Vagina (tissue), 2 donors: ENCODE results near the gene SORCS2. TPM values are rescaled to one million over a fixed set of nuclear protein-coding genes. Genes with fewer than 3 reads are reported as not detected.

Source experiments
- DNase-seq, 2 donors: peaks; one replicate each; pipeline ENCODE4 v3.0.0-alpha.2; 2017; ENCODE audit errors: extremely low spot score in 2 of 2
- H3K27ac ChIP-seq: fragments of 200-600 bp; sonication (generic); one replicate; pipeline ENCODE4 v1.5.1; 2019
- H3K27me3 ChIP-seq: fragments of 200-600 bp; sonication (generic); one replicate; pipeline ENCODE4 v1.5.1; 2019
- H3K36me3 ChIP-seq, 2 donors: fragments of 200-600 bp; sonication (generic); one replicate each; pipeline ENCODE4 v1.5.1; 2017 to 2019
- H3K4me1 ChIP-seq: fragments of 200-600 bp; sonication (generic); one replicate; pipeline ENCODE4 v1.5.1; 2019
- H3K4me3 ChIP-seq, 2 donors: fragments of 200-600 bp; sonication (generic); 1 replicate in 1 of 2; 2 replicates in 1 of 2; pipeline ENCODE4 v1.5.1; 2016 to 2019
- H3K9me3 ChIP-seq: fragments of 200-600 bp; sonication (generic); one replicate; pipeline ENCODE4 v1.5.1; 2019
- POLR2A ChIP-seq, 2 donors: fragments of 450-650 bp; IDR thresholded peaks; one replicate each; pipeline ENCODE4 v1.6.1; 2017; ENCODE audit warnings: antibody characterized with exemption in 2 of 2, mild to moderate bottlenecking in 2 of 2, moderate library complexity in 2 of 2
- POLR2AphosphoS5 ChIP-seq, 2 donors: sonication (generic); formaldehyde crosslinking; IDR thresholded peaks; one replicate each; pipeline ENCODE4 v1.9.0; 2017; ENCODE audit warnings: antibody characterized with exemption in 2 of 2, mild to moderate bottlenecking in 2 of 2, low read depth in 1 of 2; ENCODE audit not compliant: insufficient read depth in 1 of 2
- intact Hi-C: fragments of 100-400 bp; cut with DNase I; formaldehyde crosslinking; loops from one replicate; pipeline ENCODE4 v1.15.1; 2023
- total RNA-seq: library from RNA; depleted of rRNA; stranded (reverse); fragments of >200 nt; gene quantifications from one replicate; pipeline ENCODE4 v1.2.3, GENCODE V29; 2016
- TF ChIP-seq, protein P1 (sequence below), 3 experiments: fragments of 450-650 bp in 2 of 3; fragments of 200-600 bp in 1 of 3; sonication (generic) in 1 of 3; IDR thresholded peaks; one replicate each; pipeline ENCODE4 v1.5.1; 2017 to 2019; ENCODE audit warnings: antibody characterized with exemption in 3 of 3, mild to moderate bottlenecking in 2 of 3, moderate library complexity in 2 of 3

Gene SORCS2
- total RNA-seq, 1 donor from 2014 or later, result 5.4 TPM

DNA sequence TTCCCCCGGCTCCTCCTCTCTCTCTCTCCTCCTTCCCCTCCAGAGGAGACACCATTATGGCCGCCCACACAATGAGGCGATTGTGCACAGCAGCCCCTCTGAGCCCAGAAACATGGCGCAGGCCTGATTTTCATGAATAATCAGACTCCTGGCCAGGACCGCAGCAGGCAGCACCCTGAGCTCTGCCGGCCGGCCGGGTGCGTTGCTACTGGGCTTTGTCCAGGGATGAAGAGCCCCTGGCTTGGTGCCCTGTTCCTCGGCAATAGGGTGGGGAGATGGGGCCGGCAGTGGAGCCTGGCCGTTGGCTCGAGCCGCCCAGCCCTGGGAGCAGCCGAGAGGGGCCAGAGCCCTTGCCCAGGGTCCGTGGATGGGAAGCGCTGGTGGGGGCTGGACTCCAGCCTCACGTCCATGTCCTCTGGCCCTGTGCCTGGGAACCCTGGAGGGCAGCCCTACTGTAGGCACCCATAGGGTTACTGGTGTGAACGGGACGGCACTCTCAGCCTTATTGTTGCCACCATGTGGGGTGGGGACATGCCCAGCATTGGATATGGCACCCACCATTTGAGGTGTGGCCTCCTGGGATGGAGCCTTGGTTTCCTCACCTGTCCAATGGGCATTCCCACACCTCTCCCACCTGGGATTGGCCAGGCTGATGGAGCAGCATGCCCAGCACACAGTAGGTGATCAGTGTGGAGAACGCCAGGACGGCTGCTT, 103.0 kb downstream of the SORCS2 start:
- H3K4me1 ChIP-seq, result peaks cover 21% of the 10 kb centered on the region
- H3K9me3 ChIP-seq, result no peaks in the 10 kb centered on the region
- H3K4me3 ChIP-seq, result peak overlapping the region in 1 of 2 donors; percentile 28
- no peaks in the 10 kb centered on the region for H3K27me3 ChIP-seq
- DNase-seq, result no peak
- intact Hi-C loops, result no loop called here
- H3K27ac ChIP-seq, result no peak overlapping the region
- H3K36me3 ChIP-seq, result no peaks in the 10 kb centered on the region
- TF ChIP-seq, protein P1, sequence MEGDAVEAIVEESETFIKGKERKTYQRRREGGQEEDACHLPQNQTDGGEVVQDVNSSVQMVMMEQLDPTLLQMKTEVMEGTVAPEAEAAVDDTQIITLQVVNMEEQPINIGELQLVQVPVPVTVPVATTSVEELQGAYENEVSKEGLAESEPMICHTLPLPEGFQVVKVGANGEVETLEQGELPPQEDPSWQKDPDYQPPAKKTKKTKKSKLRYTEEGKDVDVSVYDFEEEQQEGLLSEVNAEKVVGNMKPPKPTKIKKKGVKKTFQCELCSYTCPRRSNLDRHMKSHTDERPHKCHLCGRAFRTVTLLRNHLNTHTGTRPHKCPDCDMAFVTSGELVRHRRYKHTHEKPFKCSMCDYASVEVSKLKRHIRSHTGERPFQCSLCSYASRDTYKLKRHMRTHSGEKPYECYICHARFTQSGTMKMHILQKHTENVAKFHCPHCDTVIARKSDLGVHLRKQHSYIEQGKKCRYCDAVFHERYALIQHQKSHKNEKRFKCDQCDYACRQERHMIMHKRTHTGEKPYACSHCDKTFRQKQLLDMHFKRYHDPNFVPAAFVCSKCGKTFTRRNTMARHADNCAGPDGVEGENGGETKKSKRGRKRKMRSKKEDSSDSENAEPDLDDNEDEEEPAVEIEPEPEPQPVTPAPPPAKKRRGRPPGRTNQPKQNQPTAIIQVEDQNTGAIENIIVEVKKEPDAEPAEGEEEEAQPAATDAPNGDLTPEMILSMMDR (IDR thresholded peaks at IDR 0.05), result no peak
- TF ChIP-seq POLR2AphosphoS5 (IDR thresholded peaks at IDR 0.05; ENCODE audit: insufficient read depth in 1 of 2, low read depth in 1 of 2) (no peak), POLR2A (IDR thresholded peaks at IDR 0.05) (no peak)

DNA sequence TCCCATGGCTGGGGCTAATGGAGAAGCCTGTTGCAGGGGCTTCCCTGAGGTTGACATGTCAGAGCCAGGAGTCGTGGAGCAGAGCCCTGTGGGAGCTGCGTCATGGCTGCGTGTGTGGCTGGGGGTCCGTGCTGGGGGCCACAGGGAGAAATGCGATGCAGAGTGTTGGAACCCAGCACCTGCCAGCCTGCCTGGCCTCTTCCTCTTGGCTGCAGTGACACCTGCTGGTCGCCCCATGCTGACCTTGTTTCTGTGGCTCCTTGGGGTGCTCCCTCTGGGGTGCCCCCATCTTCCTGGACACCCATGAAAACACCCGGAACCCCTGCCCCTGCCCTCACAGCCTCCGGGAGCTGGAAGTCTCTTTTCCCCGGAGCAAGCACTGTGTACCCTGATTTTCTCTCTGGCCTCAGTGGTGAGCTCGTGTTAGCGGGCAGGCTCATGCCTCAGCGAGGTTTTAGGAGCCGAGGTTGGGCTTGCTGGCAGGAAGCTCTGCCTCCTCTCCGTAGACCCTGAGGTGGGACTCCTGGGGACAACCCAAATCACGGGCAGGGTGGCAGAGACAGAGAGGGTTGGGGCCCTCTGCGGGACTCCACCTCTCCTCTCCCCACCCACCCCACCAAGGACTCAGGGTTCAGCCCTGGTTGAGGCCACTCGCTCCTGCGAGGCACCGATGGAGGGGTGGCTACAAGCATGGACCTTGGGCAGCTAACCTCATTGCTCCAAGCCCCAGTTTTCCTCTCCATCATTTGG, 103.7 kb downstream of the SORCS2 start:
- intact Hi-C loops, result loop anchor here (2.0 kb wide), 1 partner anchor 103 kb away; the partner anchor contains the start of gene SORCS2
- no peaks in the 10 kb centered on the region for H3K36me3 ChIP-seq
- H3K4me3 ChIP-seq, result no peak overlapping the region
- TF ChIP-seq POLR2A (IDR thresholded peaks at IDR 0.05) (no peak), POLR2AphosphoS5 (IDR thresholded peaks at IDR 0.05; ENCODE audit: insufficient read depth in 1 of 2, low read depth in 1 of 2) (no peak)
- TF ChIP-seq, protein P1 (IDR thresholded peaks at IDR 0.05), result peak; percentile 34 to 78 (median 63)
- H3K27ac ChIP-seq, result no peak overlapping the region
- H3K27me3 ChIP-seq, result no peaks in the 10 kb centered on the region
- H3K4me1 ChIP-seq, result peaks cover 19% of the 10 kb centered on the region
- H3K9me3 ChIP-seq, result no peaks in the 10 kb centered on the region
- no peak for DNase-seq

DNA sequence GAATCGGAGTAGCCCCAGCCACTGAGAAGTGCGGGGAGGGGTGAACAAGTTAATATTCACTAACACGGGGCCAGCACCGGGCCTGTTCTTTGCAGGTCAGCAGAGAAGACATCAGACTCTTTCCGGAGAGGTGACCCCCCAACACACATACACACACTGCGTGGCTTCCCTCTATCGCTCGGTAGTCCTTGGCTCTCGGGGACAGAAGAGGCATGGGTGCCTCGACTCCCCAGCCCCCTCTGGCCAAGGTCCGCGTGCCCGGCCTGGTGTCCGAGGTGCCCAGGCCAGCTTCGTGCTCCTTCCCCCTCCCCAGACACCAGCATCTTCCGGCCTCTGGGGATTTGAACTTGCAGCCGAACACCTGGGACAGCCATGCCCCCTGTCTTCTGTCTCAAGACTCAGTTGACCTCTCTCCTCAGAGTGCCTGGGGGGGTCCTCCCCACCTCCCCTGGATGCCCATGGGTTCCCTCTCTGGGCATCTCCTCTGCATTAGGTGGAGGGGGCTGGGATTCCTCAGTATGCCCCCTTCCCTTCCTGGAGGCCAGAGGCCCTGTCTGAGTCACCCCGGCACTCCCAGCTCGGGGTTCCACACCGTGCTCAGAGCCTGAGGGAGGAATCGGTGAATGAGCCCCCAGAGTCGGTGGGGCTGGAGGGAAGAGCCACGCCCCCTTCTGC, 104.5 kb downstream of the SORCS2 start:
- TF ChIP-seq POLR2A (IDR thresholded peaks at IDR 0.05), result no peak
- TF ChIP-seq, protein P1 (IDR thresholded peaks at IDR 0.05), result no peak
- TF ChIP-seq POLR2AphosphoS5 (IDR thresholded peaks at IDR 0.05; ENCODE audit: insufficient read depth in 1 of 2, low read depth in 1 of 2), result no peak
- Histone ChIP-seq H3K27ac (no peak overlapping the region), H3K36me3 (no peaks in the 10 kb centered on the region), H3K4me1 (peaks cover 12% of the 10 kb centered on the region), H3K9me3 (no peaks in the 10 kb centered on the region), H3K4me3 (no peak overlapping the region), H3K27me3 (no peaks in the 10 kb centered on the region)
- intact Hi-C loops, result loop anchor here (2.0 kb wide), 1 partner anchor 104 kb away; the partner anchor contains the start of gene SORCS2
- no peak for DNase-seq

DNA sequence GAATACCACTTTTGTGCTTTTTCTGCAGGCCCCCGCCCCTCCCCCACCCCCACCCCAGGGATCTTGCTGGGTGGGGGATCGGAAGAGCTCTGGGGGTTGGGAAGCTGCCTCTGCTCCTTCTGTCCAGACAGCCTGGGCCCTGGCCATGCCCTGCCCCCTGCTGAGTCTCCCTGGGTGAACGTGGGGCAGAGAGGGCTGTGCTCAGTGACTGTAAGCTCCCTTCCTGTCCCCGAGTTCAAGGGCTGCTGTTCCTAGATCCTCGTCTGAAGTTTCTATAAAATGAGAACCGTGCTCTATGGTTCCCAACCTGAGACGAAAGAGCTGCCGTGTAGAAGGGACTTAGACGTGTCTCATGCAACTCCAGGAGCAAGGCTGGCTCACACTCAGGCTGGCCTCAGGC, 105.0 kb downstream of the SORCS2 start:
- no peaks in the 10 kb centered on the region for H3K9me3 ChIP-seq
- H3K4me3 ChIP-seq, result no peak overlapping the region
- TF ChIP-seq, protein P1 (IDR thresholded peaks at IDR 0.05), result no peak
- TF ChIP-seq POLR2A (IDR thresholded peaks at IDR 0.05) (no peak), POLR2AphosphoS5 (IDR thresholded peaks at IDR 0.05; ENCODE audit: insufficient read depth in 1 of 2, low read depth in 1 of 2) (no peak)
- H3K27ac ChIP-seq, result no peak overlapping the region
- intact Hi-C loops, result loop anchor here (2.0 kb wide), 1 partner anchor 105 kb away; the partner anchor contains the start of gene SORCS2
- no peak for DNase-seq
- H3K27me3 ChIP-seq, result no peaks in the 10 kb centered on the region
- H3K36me3 ChIP-seq, result no peaks in the 10 kb centered on the region
- peaks cover 10% of the 10 kb centered on the region for H3K4me1 ChIP-seq
